ENCODE results near the gene THOC6.
"Not testable (repeated sequence)": the region's sequence is repeated elsewhere in the genome, so short reads cannot be mapped to it uniquely, and the experiment has no call there.

Gene THOC6

DNA sequence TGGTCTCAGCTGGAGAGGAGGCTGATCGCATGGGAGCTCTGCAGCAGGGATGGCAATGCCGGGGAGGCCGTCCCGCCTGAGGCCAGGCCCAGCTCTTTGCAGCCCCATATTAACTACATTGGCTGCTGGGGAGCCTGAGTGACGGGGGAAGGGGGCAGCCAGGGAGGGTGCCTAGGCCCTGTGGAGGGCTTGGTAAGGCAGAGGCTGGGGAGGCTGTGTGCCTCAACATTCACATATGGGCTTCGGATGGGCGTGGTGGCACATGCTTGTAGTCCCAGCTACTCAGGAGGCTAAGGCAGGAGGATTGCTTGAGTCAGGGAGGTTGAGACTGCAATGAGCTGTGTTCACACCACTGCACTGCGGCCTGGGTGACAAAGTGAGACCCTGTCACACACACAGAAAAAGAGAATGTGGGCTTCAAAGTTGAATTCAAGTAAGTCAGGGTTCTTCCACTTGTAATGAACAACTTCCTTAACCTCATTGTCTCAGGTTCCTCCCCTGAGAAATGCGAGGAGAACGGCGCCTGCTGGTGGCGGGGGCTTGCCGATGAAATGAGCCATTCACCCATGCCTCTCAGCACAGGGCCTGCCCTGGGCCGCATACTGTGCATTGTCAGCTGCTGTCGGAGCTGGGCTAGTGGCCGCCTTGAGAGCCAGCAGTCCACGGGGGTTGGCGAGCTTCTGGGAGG, 48.9 kb downstream of the THOC6 start:
- no CpG with 5 or more reads among the region's 18 CpGs for WGBS (ENCODE audit: insufficient coverage, insufficient read length)
- not testable (repeated sequence) for H3K4me1 ChIP-seq (ENCODE audit: control insufficient read depth, insufficient read depth, low read length)

DNA sequence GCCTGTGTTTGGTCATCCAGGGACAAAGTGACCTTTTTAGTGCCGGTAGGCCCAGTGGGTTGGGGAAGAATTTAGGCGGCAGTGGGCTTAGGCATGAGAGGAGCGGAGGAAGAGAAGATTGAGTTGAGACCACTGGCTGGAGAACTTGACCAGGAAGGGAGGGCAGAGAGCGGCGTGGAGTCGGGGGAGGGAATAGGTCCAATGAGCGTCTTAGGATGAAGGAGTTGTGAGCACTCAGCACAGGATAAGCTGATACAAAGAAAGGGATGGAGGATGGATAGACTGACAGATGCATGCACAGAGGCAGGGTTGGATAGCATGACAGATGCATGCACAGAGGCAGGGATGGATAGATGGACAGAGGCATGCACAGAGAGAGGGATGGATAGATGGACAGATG, 49.6 kb downstream of the THOC6 start:
- no peak for DNase-seq (ENCODE audit: low read depth, low spot score)
- H3K4me1 ChIP-seq (ENCODE audit: control insufficient read depth, insufficient read depth, low read length) = peaks cover 5% of the 10 kb centered on the region
- H3K9me3 ChIP-seq (ENCODE audit: control insufficient read depth, insufficient read depth, low read length) = no peaks in the 10 kb centered on the region
- H3K36me3 ChIP-seq (ENCODE audit: control insufficient read depth, insufficient read depth, low read length) = no peaks in the 10 kb centered on the region
- no peak overlapping the region for H3K4me3 ChIP-seq (ENCODE audit: low read length)
- H3K27me3 ChIP-seq (ENCODE audit: control insufficient read depth, insufficient read depth, low read length) = no peaks in the 10 kb centered on the region
- no peak overlapping the region for H3K27ac ChIP-seq (ENCODE audit: low read length)
- WGBS (ENCODE audit: insufficient coverage, insufficient read length) = no CpG with 5 or more reads among the region's 7 CpGs

More for the DNA sequence above, 48.9 kb downstream of the THOC6 start:
- H3K4me3 ChIP-seq (ENCODE audit: low read length); H3K36me3 ChIP-seq (ENCODE audit: control insufficient read depth, insufficient read depth, low read length); H3K9me3 ChIP-seq (ENCODE audit: control insufficient read depth, insufficient read depth, low read length); DNase-seq (ENCODE audit: low read depth, low spot score); H3K27ac ChIP-seq (ENCODE audit: low read length); H3K27me3 ChIP-seq (ENCODE audit: control insufficient read depth, insufficient read depth, low read length): not testable (repeated sequence)

DNA sequence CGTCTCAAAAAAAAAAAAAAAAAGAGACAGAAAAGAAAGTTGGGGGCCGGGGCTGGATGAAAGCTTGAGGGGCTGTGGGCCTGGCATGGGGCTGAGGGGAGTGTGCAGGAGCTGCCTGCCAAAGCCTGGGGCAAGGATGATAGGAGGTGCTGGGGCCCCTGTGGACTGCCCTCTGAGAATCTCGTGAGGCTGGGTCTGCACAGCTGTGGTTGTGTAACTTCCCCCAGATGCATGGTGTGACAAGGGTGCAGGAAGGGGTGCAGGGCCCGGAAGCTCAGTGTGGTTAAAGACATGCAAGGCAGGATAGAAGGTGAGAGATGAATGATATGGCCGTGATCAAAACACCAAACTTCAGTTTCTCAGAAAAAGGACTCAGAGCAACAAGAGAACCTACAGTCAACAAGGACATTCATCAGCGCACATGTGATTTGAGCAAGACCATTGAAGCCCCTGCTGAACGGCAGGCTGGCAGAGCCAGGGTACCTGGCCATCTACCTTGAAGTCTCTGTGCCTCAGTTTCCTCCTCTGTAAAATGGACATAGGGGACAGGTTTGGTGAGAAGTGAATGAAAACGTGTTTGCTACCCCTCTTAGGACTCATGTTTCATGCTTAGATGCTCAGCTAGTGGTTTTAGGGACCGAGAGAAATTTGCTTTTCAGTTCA, 51.2 kb downstream of the THOC6 start:
- no CpG with 5 or more reads among the region's 9 CpGs for WGBS (ENCODE audit: insufficient coverage, insufficient read length)
- no peaks in the 10 kb centered on the region for H3K36me3 ChIP-seq (ENCODE audit: control insufficient read depth, insufficient read depth, low read length)
- H3K9me3 ChIP-seq (ENCODE audit: control insufficient read depth, insufficient read depth, low read length) = no peaks in the 10 kb centered on the region
- no peaks in the 10 kb centered on the region for H3K27me3 ChIP-seq (ENCODE audit: control insufficient read depth, insufficient read depth, low read length)
- peaks cover 5% of the 10 kb centered on the region for H3K4me1 ChIP-seq (ENCODE audit: control insufficient read depth, insufficient read depth, low read length)
- no peak for DNase-seq (ENCODE audit: low read depth, low spot score)
- no peak overlapping the region for H3K4me3 ChIP-seq (ENCODE audit: low read length)
- H3K27ac ChIP-seq (ENCODE audit: low read length) = no peak overlapping the region

DNA sequence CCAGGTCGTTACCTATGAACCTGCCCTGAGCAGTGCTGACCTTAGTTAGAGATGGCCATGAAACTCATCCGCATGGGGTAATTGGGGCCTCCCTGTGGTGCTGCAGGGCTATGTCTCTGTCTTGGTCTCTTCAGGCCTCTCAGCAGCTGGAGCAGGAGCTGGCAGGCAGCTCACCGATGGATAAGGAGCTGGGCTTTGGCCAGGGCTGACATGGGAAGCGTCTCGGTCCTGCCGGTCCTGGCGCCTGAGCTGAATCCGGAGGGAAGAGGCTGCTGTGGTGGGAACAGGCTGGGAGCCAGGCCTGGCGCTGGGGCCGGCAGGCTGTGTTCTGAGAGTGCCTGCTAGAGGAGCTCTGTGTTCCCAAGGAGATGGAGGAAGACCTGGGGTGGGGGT, 51.7 kb downstream of the THOC6 start:
- H3K27ac ChIP-seq (ENCODE audit: low read length) = no peak overlapping the region

DNA sequence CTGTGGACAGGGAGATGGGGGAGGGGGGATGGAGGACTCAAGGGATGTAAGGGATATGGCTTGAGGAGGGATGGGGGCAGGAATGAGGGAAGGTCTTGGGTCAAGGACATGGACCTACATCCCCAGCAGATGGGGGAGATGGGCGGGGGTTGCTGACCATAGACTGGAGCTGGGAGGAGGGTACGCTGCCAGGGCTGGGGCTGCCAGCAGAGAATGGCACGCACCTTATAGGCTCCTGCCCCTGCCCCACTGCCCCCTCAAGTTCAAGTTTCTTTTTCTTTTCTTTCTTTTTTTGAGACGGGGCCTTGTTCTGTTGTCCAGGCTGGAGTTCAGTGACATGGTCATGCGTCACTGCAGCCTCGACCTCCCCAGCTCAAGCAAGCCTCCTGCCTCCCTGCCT, 52.1 kb downstream of the THOC6 start:
- H3K9me3 ChIP-seq (ENCODE audit: control insufficient read depth, insufficient read depth, low read length); H3K36me3 ChIP-seq (ENCODE audit: control insufficient read depth, insufficient read depth, low read length); H3K4me1 ChIP-seq (ENCODE audit: control insufficient read depth, insufficient read depth, low read length); H3K27me3 ChIP-seq (ENCODE audit: control insufficient read depth, insufficient read depth, low read length); H3K27ac ChIP-seq (ENCODE audit: low read length); DNase-seq (ENCODE audit: low read depth, low spot score); H3K4me3 ChIP-seq (ENCODE audit: low read length): not testable (repeated sequence)
- no CpG with 5 or more reads among the region's 6 CpGs for WGBS (ENCODE audit: insufficient coverage, insufficient read length)

More for the DNA sequence above, 51.7 kb downstream of the THOC6 start:
- H3K4me3 ChIP-seq (ENCODE audit: low read length) = no peak overlapping the region
- no peaks in the 10 kb centered on the region for H3K27me3 ChIP-seq (ENCODE audit: control insufficient read depth, insufficient read depth, low read length)
- DNase-seq (ENCODE audit: low read depth, low spot score) = no peak
- peaks cover 5% of the 10 kb centered on the region for H3K4me1 ChIP-seq (ENCODE audit: control insufficient read depth, insufficient read depth, low read length)
- no peaks in the 10 kb centered on the region for H3K36me3 ChIP-seq (ENCODE audit: control insufficient read depth, insufficient read depth, low read length)
- whole genome bisulfite sequencing (ENCODE audit: insufficient coverage, insufficient read length) = no CpG with 5 or more reads among the region's 10 CpGs
- no peaks in the 10 kb centered on the region for H3K9me3 ChIP-seq (ENCODE audit: control insufficient read depth, insufficient read depth, low read length)

DNA sequence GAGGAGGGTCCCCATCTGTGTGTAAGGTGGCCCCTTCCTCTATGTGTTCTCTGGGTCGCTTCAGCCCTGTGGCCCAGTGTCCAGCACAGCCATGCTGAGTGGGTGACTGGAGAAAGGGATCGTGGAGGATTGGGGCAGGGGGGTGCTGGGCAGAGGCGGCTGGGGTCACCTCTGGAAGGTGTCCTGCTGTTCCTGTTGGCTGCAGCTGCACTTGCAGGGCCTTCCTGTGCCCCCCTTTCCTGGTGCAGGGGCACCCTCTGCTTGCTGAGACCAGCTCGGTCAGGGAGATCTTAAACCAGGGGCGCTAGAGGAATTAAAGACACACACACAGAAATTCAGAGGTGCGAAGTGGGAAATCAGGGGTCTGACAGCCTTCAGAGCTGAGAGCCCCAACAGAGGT, 52.7 kb downstream of the THOC6 start:
- Histone ChIP-seq H3K36me3 (ENCODE audit: control insufficient read depth, insufficient read depth, low read length) (no peaks in the 10 kb centered on the region), H3K27me3 (ENCODE audit: control insufficient read depth, insufficient read depth, low read length) (no peaks in the 10 kb centered on the region), H3K9me3 (ENCODE audit: control insufficient read depth, insufficient read depth, low read length) (no peaks in the 10 kb centered on the region), H3K27ac (ENCODE audit: low read length) (no peak overlapping the region), H3K4me3 (ENCODE audit: low read length) (no peak overlapping the region), H3K4me1 (ENCODE audit: control insufficient read depth, insufficient read depth, low read length) (peaks cover 5% of the 10 kb centered on the region)
- no CpG with 5 or more reads among the region's 6 CpGs for WGBS (ENCODE audit: insufficient coverage, insufficient read length)
- no peak for DNase-seq (ENCODE audit: low read depth, low spot score)
